Activated T-cell treated with anti-CD3 and anti-CD28 coated beads, Interleukin-2, amount 50 U/mL, for 4 hours (primary cell): ENCODE data around the gene KRTAP1-3. TPM values are rescaled to one million over a fixed set of nuclear protein-coding genes. Genes with fewer than 3 reads are reported as not detected.
"Not testable (repeated sequence)": the region's sequence is repeated elsewhere in the genome, so short reads cannot be mapped to it uniquely, and the experiment has no call there.

Source experiments
- ATAC-seq, 2 donors: fragments of 200-7000 bp; cut with Tn5 transposase; one replicate each; pipeline ENCODE4 v1.10.0; 2021
- DNase-seq: peaks from one replicate; pipeline ENCODE4 v3.0.0-alpha.2; 2020
- H3K27me3 Mint-ChIP-seq: one replicate; pipeline ENCODE4 v1.8.0; 2021; ENCODE audit warnings: low read depth, mixed read lengths
- H3K36me3 Mint-ChIP-seq: one replicate; pipeline ENCODE4 v1.8.0; 2022; ENCODE audit warnings: mixed read lengths; ENCODE audit not compliant: insufficient read depth
- H3K4me1 Mint-ChIP-seq: one replicate; pipeline ENCODE4 v1.8.0; 2021; ENCODE audit warnings: low read depth, mixed read lengths
- H3K4me3 Mint-ChIP-seq: one replicate; pipeline ENCODE4 v1.8.0; 2021; ENCODE audit warnings: mild to moderate bottlenecking, moderate library complexity, mixed read lengths
- H3K9me3 Mint-ChIP-seq: one replicate; pipeline ENCODE4 v1.8.0; 2021; ENCODE audit warnings: mixed read lengths
- total RNA-seq, 3 donors: library from RNA; stranded (reverse); gene quantifications; one replicate each; pipeline ENCODE4 v1.2.1, GENCODE V29; 2021

KRTAP1-3 gene
- total RNA-seq, 3 donors from 2014 or later, result not detected

- no peak for DNase-seq
- Mint-ChIP-seq H3K4me1 (no peaks in the 10 kb centered on the region), H3K27me3 (peaks cover 20% of the 10 kb centered on the region), H3K9me3 (peaks cover 7% of the 10 kb centered on the region), H3K4me3 (no peak overlapping the region), H3K36me3 (no peaks in the 10 kb centered on the region)
- no peak for ATAC-seq
Measured at GRCh38 chr17:41061964-41062363, 27.3 kb upstream of the KRTAP1-3 start.

- H3K4me3 Mint-ChIP-seq, result no peak within 1 kb of the TSS
- no peaks in the 10 kb centered on the region for H3K36me3 Mint-ChIP-seq
- no peak for DNase-seq
- H3K27me3 Mint-ChIP-seq, result peaks cover 31% of the 10 kb centered on the region
- ATAC-seq, result no peak
- H3K9me3 Mint-ChIP-seq, result peaks cover 7% of the 10 kb centered on the region
- H3K4me1 Mint-ChIP-seq, result no peaks in the 10 kb centered on the region
Measured at GRCh38 chr17:41060052-41060604, 25.5 kb upstream of the KRTAP1-3 start, which contains the start of gene KRTAP2-3. TSS of gene KRTAP2-3 (minus strand) at chr17:41060114. CDS start at chr17:41060050, 64 bp downstream.

GRCh38 chr17:41059276-41060051 lies 24.8 kb upstream of the KRTAP1-3 start:
- H3K27me3 Mint-ChIP-seq, result peaks cover 32% of the 10 kb centered on the region
- not testable (repeated sequence) for H3K4me3 Mint-ChIP-seq, ATAC-seq, H3K9me3 Mint-ChIP-seq, DNase-seq, H3K36me3 Mint-ChIP-seq, H3K4me1 Mint-ChIP-seq

GRCh38 chr17:41058741-41059140 lies 24.1 kb upstream of the KRTAP1-3 start:
- peaks cover 7% of the 10 kb centered on the region for H3K9me3 Mint-ChIP-seq
- no peak for ATAC-seq

GRCh38 chr17:41057547-41057946 lies 22.9 kb upstream of the KRTAP1-3 start:
- H3K4me1 Mint-ChIP-seq, result no peaks in the 10 kb centered on the region
- H3K27me3 Mint-ChIP-seq, result peaks cover 32% of the 10 kb centered on the region
- H3K4me3 Mint-ChIP-seq, result no peak overlapping the region
- peaks cover 7% of the 10 kb centered on the region for H3K9me3 Mint-ChIP-seq
- H3K36me3 Mint-ChIP-seq, result no peaks in the 10 kb centered on the region
- ATAC-seq (no peak), DNase-seq (no peak)

More at GRCh38 chr17:41058741-41059140, 24.1 kb upstream of the KRTAP1-3 start:
- H3K36me3 Mint-ChIP-seq, result no peaks in the 10 kb centered on the region
- no peak for DNase-seq
- H3K4me1 Mint-ChIP-seq, result no peaks in the 10 kb centered on the region
- no peak overlapping the region for H3K4me3 Mint-ChIP-seq
- H3K27me3 Mint-ChIP-seq, result peaks cover 32% of the 10 kb centered on the region

GRCh38 chr17:41055130-41055529 lies 20.5 kb upstream of the KRTAP1-3 start, which contains the start of gene KRTAP2-2:
TSS of gene KRTAP2-2 (minus strand) at chr17:41055230. CDS start at chr17:41055211, 19 bp downstream.
- H3K36me3 Mint-ChIP-seq, H3K4me3 Mint-ChIP-seq, ATAC-seq, H3K4me1 Mint-ChIP-seq, DNase-seq, H3K9me3 Mint-ChIP-seq: not testable (repeated sequence)
- peaks cover 30% of the 10 kb centered on the region for H3K27me3 Mint-ChIP-seq

- H3K27me3 Mint-ChIP-seq, result peaks cover 27% of the 10 kb centered on the region
- not testable (repeated sequence) for H3K4me1 Mint-ChIP-seq, H3K9me3 Mint-ChIP-seq, H3K36me3 Mint-ChIP-seq, H3K4me3 Mint-ChIP-seq, DNase-seq, ATAC-seq
Measured at GRCh38 chr17:41054556-41054955, 19.9 kb upstream of the KRTAP1-3 start.

GRCh38 chr17:41054025-41054424 lies 19.4 kb upstream of the KRTAP1-3 start:
- H3K4me1 Mint-ChIP-seq, result no peaks in the 10 kb centered on the region
- peaks cover 24% of the 10 kb centered on the region for H3K27me3 Mint-ChIP-seq
- no peak overlapping the region for H3K4me3 Mint-ChIP-seq
- peaks cover 7% of the 10 kb centered on the region for H3K9me3 Mint-ChIP-seq
- H3K36me3 Mint-ChIP-seq, result no peaks in the 10 kb centered on the region
- DNase-seq (no peak), ATAC-seq (no peak)

- no peak for ATAC-seq
- H3K36me3 Mint-ChIP-seq, result no peaks in the 10 kb centered on the region
- no peak overlapping the region for H3K4me3 Mint-ChIP-seq
- peaks cover 19% of the 10 kb centered on the region for H3K27me3 Mint-ChIP-seq
- DNase-seq, result no peak
- H3K9me3 Mint-ChIP-seq, result peaks cover 5% of the 10 kb centered on the region
- no peaks in the 10 kb centered on the region for H3K4me1 Mint-ChIP-seq
Measured at GRCh38 chr17:41052566-41052965, 17.9 kb upstream of the KRTAP1-3 start.

GRCh38 chr17:41049110-41049509 lies 14.4 kb upstream of the KRTAP1-3 start:
- DNase-seq (no peak), ATAC-seq (no peak)
- Mint-ChIP-seq H3K36me3 (no peaks in the 10 kb centered on the region), H3K27me3 (peaks cover 14% of the 10 kb centered on the region), H3K9me3 (no peaks in the 10 kb centered on the region), H3K4me1 (no peaks in the 10 kb centered on the region), H3K4me3 (no peak overlapping the region)

- H3K4me3 Mint-ChIP-seq, result no peak overlapping the region
- H3K4me1 Mint-ChIP-seq, result no peaks in the 10 kb centered on the region
- H3K9me3 Mint-ChIP-seq, result peaks cover 3% of the 10 kb centered on the region
- ATAC-seq (no peak), DNase-seq (no peak)
- peaks cover 18% of the 10 kb centered on the region for H3K27me3 Mint-ChIP-seq
- H3K36me3 Mint-ChIP-seq, result no peaks in the 10 kb centered on the region
Measured at GRCh38 chr17:41048441-41048840, 13.8 kb upstream of the KRTAP1-3 start.

GRCh38 chr17:41046735-41047465 lies 12.2 kb upstream of the KRTAP1-3 start, which contains the start of gene KRTAP2-1:
TSS of gene KRTAP2-1 (minus strand) at chr17:41047316. CDS start at chr17:41047267, 49 bp downstream.
- not testable (repeated sequence) for DNase-seq, ATAC-seq, H3K4me3 Mint-ChIP-seq, H3K4me1 Mint-ChIP-seq, H3K9me3 Mint-ChIP-seq, H3K36me3 Mint-ChIP-seq
- peaks cover 18% of the 10 kb centered on the region for H3K27me3 Mint-ChIP-seq

- H3K4me1 Mint-ChIP-seq, result no peaks in the 10 kb centered on the region
- no peak for DNase-seq
- no peaks in the 10 kb centered on the region for H3K36me3 Mint-ChIP-seq
- H3K9me3 Mint-ChIP-seq, result peaks cover 6% of the 10 kb centered on the region
- H3K27me3 Mint-ChIP-seq, result peaks cover 20% of the 10 kb centered on the region
- no peak for ATAC-seq
- no peak overlapping the region for H3K4me3 Mint-ChIP-seq
Measured at GRCh38 chr17:41042953-41043352, 8.3 kb upstream of the KRTAP1-3 start.

GRCh38 chr17:41040783-41041571 lies 6.3 kb upstream of the KRTAP1-3 start, which contains the start of gene KRTAP1-1:
TSS of gene KRTAP1-1 (minus strand) at chr17:41041450. CDS start at chr17:41041397, 53 bp downstream.
- not testable (repeated sequence) for H3K4me1 Mint-ChIP-seq, ATAC-seq, DNase-seq, H3K4me3 Mint-ChIP-seq, H3K36me3 Mint-ChIP-seq, H3K9me3 Mint-ChIP-seq
- H3K27me3 Mint-ChIP-seq, result peaks cover 20% of the 10 kb centered on the region
